ENCODE data around the gene ATP6AP1.
A peak's percentile ranks its signal among the peaks of the same experiment; 100 is the strongest.

Gene ATP6AP1

DNA sequence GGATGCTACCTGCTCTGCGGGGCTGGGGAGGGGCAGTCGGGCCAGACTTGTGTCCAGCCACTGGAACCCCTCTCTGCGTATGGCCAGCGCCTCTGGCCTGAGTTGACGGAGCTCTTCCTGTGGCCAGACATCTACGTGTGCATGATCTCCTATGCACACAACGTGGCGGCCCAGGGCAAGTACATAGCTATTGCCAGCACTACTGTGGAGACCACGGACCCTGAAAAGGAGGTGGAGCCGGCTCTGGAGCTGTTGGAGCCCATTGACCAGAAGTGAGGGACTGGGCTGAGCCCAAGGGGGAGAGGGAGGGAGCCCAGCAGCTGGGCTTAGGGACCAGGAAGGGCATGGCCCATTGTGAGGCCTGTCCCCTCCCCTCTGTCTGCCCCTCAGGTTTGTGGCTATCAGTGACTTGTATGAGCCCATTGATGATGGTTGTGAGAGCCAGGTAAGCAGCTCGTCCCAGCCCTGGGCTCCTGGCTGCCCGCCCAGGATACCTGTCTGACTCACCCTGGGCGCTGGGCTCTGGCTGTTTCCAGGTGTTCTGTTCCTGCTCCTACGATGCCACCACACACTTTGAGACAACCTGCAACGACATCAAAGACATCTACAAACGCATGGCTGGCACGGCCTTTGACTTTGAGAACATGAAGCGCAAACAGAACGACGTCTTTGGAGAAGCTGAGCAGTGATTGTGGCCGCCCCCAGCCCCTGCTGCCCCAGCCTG lies 13.7 kb downstream of the ATP6AP1 start:
- Histone ChIP-seq H3K27me3 (ENCODE audit: control insufficient read depth, insufficient read depth, low read length) (no peaks in the 10 kb centered on the region), H3K36me3 (ENCODE audit: control insufficient read depth, insufficient read depth, low read length) (no peaks in the 10 kb centered on the region), H3K4me1 (peaks cover 3% of the 10 kb centered on the region), H3K4me2 (ENCODE audit: low read length) (no peak overlapping the region), H3K9me3 (ENCODE audit: control insufficient read depth, low read length) (no peaks in the 10 kb centered on the region), H3K79me2 (peaks cover 6% of the 10 kb centered on the region), H3K27ac (no peak overlapping the region), H2AFZ (no peak overlapping the region), H3K9ac (no peak overlapping the region), H3K4me3 (ENCODE audit: low read depth, low read length) (no peak overlapping the region)
- TF ChIP-seq, protein P1, sequence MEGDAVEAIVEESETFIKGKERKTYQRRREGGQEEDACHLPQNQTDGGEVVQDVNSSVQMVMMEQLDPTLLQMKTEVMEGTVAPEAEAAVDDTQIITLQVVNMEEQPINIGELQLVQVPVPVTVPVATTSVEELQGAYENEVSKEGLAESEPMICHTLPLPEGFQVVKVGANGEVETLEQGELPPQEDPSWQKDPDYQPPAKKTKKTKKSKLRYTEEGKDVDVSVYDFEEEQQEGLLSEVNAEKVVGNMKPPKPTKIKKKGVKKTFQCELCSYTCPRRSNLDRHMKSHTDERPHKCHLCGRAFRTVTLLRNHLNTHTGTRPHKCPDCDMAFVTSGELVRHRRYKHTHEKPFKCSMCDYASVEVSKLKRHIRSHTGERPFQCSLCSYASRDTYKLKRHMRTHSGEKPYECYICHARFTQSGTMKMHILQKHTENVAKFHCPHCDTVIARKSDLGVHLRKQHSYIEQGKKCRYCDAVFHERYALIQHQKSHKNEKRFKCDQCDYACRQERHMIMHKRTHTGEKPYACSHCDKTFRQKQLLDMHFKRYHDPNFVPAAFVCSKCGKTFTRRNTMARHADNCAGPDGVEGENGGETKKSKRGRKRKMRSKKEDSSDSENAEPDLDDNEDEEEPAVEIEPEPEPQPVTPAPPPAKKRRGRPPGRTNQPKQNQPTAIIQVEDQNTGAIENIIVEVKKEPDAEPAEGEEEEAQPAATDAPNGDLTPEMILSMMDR (IDR thresholded peaks at IDR 0.05): no peak

DNA sequence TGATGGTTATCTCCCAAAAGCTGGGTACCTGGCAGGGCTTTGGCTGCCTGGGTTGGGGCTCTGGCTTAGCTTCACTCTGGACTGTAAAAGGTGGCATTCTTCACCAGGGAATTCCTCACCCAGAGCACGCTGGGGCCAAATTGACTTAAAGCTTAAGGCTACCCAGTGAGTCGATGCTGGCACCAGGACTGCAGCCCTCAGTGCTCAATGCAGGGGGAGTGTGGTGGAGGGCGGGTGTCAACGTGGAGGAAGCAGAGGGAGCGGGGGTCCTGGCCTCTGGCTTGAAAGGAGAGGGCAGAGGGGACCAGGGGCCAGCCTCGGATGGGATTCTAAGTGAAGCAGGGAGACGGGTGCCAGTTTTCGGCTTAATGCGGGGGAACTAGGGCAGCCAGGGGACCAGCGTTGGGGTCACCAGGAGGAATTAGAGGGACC lies 15.0 kb downstream of the ATP6AP1 start:
- no peak overlapping the region for H3K9ac ChIP-seq
- no peaks in the 10 kb centered on the region for H3K36me3 ChIP-seq (ENCODE audit: control insufficient read depth, insufficient read depth, low read length)

DNA sequence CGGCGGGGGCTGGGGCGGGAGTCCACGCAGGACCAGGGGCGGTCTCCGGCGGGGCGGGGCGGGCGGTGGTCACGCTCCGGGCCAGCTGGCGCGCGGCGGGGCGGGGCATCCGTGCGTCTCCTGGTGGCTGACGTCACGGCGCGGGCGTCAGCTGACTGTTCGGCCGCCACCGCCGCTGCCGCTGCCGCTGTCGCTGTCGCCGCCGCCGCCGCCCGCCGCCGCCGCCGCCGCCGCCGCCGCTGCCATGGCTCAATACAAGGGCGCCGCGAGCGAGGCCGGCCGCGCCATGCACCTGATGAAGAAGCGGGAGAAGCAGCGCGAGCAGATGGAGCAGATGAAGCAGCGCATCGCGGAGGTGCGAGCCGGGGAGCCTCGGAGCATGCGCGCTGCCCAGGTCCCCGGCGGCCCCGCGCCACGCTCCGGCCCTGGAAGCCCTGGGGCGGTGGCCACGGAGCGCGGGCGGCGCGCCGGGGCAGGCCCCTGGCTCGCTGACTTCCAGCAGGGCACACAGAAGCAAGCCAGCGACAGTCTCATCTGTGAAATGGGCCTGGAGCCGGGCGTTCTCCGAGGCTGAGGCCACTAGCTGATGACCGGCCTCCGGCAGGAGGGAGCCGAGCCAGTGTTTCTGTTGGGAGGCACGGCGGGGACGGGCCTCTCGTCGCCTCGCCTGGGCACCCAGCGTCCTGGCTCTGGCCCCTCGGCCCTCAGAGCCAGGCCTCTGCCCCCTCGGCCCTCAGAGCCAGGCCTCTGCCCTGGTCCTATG lies 15.7 kb downstream of the ATP6AP1 start, which contains the start of gene FAM50A:
TSS of gene FAM50A (plus strand) at position 150 of the 763 bp plus-strand sequence. CDS start at position 245, 95 bp downstream.
- peak within 1 kb of the TSS; percentile 52 for H3K27ac ChIP-seq
- no peak within 1 kb of the TSS for H3K9ac ChIP-seq
- no peaks in the 10 kb centered on the region for H3K9me3 ChIP-seq (ENCODE audit: control insufficient read depth, low read length)
- TF ChIP-seq, protein P1 (IDR thresholded peaks at IDR 0.05): no peak
- H3K36me3 ChIP-seq (ENCODE audit: control insufficient read depth, insufficient read depth, low read length): no peaks in the 10 kb centered on the region
- peak within 1 kb of the TSS; percentile 86 for H3K4me2 ChIP-seq (ENCODE audit: low read length)
- peak within 1 kb of the TSS; percentile 53 for H3K4me3 ChIP-seq (ENCODE audit: low read depth, low read length)
- H3K27me3 ChIP-seq (ENCODE audit: control insufficient read depth, insufficient read depth, low read length): no peaks in the 10 kb centered on the region
- H3K79me2 ChIP-seq: no peaks in the 10 kb centered on the region
- peaks cover 3% of the 10 kb centered on the region for H3K4me1 ChIP-seq
- H2AFZ ChIP-seq: peak within 1 kb of the TSS; percentile 46

More for the DNA sequence above, 15.0 kb downstream of the ATP6AP1 start:
- Histone ChIP-seq H3K79me2 (no peaks in the 10 kb centered on the region), H3K4me2 (ENCODE audit: low read length) (peak overlapping the region; percentile 73), H2AFZ (peak overlapping the region; percentile 3), H3K27ac (peak overlapping the region; percentile 52), H3K27me3 (ENCODE audit: control insufficient read depth, insufficient read depth, low read length) (no peaks in the 10 kb centered on the region), H3K4me1 (peaks cover 3% of the 10 kb centered on the region), H3K4me3 (ENCODE audit: low read depth, low read length) (peak overlapping the region; percentile 49), H3K9me3 (ENCODE audit: control insufficient read depth, low read length) (no peaks in the 10 kb centered on the region)
- TF ChIP-seq, protein P1 (IDR thresholded peaks at IDR 0.05): no peak

DNA sequence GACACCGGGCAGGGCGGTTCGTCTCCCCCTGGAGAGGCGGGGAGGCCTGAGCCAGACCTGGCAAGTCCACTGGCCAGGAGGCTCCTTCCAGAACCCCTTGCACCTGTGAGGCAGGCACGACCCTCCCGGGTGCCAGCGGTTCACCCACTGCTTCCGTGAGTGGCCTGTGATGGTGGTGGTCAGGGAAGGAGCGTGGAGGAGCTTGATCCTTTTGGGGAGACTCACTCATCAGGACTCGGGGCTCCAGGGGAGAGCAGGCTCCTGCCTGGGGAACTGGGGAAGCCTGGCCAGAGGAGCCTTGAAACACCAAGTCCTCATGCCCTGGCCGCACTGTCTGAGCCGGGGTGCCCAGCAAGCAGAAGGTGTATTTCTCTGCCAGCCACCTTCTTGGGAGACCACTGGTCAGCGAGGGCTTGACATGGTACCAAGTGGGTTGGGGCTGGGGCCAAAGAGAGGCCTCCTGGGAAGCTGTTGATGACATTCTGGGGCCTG lies 16.3 kb downstream of the ATP6AP1 start:
- TF ChIP-seq, protein P1 (IDR thresholded peaks at IDR 0.05): no peak
- Histone ChIP-seq H2AFZ (peak overlapping the region; percentile 46), H3K4me1 (peaks cover 3% of the 10 kb centered on the region), H3K9me3 (ENCODE audit: control insufficient read depth, low read length) (no peaks in the 10 kb centered on the region), H3K79me2 (no peaks in the 10 kb centered on the region), H3K4me2 (ENCODE audit: low read length) (peak overlapping the region; percentile 86), H3K27ac (no peak overlapping the region), H3K9ac (no peak overlapping the region), H3K27me3 (ENCODE audit: control insufficient read depth, insufficient read depth, low read length) (no peaks in the 10 kb centered on the region), H3K36me3 (ENCODE audit: control insufficient read depth, insufficient read depth, low read length) (no peaks in the 10 kb centered on the region), H3K4me3 (ENCODE audit: low read depth, low read length) (peak overlapping the region; percentile 53)
